HG02623 (cell line): ENCODE results near the gene VSNL1.

Source experiments
- ATAC-seq: cut with Tn5 transposase; IDR thresholded peaks from one replicate; pipeline ENCODE4 v1.9.1; 2021; ENCODE audit warnings: moderate library complexity; ENCODE audit not compliant: unreplicated experiment

Gene VSNL1

DNA sequence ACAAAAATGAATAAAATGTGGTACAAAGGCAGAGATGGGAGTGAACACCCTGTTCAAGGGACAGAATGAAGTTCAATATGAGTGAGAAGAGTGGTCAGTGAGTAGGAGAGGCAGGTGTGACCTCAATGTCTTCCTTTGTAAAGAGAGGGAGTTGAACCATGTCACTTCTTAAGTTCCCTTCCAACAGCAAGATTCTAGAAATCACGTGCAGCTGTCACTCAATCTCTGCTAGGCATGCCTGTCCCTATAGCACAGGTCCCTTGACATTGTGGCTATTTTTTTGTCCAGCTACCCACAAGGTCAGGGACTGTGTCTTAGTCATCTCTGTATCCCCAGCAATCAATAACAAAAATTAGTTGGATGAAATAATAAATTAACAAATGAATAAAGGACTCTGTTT, 66.9 kb downstream of the VSNL1 start:
- no peak for ATAC-seq

DNA sequence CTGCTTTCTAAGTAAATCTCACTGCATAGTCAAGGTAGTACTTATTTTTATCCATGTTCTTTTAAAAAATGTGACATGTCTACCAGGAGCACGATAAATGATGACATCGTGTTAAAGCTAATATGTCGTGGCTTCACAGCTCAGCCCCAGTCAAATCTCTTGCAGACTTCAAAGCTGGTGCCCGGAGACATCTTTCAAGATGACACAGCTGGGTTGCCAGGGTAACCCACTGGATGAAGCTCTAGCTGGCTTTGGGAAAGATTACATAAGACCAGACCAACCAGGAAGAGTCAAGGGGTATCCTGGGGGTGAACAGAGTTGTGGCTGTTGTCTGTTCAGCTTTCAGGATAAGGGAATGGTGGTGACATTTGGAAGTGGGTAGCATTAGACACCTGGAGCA, 67.8 kb downstream of the VSNL1 start:
- ATAC-seq = no peak

DNA sequence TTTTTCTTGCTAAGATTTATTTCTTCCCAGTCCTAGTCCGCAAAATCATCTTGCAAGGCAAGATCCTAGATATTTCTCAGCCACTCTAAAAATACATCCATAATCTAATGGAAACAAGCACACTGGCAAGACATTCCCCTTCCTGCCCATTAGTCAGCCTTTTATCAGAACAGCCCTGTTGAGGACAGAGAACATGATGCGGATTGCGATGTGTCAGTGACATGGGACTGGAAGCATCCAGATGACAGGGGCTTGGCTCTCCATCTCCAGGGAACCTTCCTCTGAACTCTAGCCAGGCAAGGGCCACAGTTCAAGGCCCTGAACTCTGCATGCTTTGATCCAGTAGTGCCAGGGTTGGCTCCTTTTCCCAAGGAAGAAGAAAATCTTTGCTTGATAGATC, 70.0 kb downstream of the VSNL1 start:
- no peak for ATAC-seq

DNA sequence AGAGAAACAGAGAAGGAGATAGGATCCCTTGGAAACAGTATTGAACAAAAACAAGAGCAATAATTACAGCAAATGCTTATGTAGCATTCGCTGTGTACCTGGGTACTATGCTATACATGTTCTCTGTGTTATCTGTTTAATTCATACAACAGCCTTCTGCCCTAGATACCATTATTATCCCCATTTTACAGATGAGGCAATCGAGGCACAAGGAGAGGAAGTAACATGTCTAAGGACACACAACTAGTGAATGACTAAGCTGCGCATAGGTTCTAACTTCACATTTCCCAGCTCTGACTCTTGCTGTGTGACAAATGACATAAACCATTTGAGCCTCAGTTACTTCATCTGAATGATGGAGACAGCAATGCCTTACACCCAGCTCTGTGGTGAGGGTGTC, 70.5 kb downstream of the VSNL1 start:
- ATAC-seq = no peak

DNA sequence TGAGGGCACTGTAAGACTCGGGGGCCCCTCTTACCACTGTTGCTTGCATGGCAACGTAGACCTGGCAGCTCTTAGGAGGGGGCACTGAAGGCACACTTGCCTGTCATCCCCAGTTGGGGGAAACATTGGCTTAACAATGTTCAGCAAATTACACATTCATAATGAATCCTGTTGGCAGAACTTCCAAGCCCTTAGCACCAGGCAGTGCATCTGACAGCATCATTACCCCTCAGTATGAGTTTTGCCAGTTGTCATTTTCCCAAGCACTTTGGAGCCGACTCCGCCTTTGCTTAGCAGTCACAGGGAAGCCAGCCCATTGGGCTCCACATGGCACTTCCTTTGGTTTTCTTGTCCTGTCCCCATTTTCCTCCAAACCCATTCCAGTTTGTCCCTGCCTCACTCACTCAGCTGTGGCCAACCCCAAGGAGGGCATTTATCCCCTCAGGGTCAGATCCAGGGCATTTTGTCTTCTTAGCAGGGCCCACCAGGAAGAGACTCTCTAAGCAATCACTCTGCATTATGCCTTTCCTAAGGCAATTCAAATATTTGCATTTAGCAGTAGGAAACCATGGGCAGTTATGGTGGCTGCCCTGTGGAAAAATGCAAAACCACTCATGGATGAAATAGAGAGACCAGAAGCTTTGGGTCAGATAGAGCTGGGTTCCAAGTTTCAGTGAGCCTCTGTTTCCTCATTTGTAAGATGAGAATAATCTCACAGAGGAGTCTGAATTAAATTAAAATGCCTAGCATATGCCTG, 73.9 kb downstream of the VSNL1 start:
- no peak for ATAC-seq

DNA sequence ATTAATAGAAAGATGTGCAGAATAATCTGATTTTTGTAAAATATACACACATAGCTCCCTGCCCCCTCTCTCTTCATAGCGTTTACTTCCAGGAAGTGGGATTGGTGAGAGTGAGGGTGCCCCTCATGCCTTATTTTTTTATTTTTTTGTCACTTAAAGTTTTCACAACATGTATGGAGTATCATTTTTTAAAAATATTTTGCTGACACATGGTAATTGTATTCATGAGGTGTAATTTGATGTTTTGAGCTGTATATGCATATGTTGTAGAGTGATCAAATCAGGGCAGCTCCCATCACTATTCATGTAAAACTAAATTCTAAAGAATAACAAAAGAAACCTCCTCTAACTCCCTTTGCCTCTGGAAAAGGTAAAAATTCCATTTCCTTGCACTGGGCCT, 74.7 kb downstream of the VSNL1 start:
- ATAC-seq = no peak

DNA sequence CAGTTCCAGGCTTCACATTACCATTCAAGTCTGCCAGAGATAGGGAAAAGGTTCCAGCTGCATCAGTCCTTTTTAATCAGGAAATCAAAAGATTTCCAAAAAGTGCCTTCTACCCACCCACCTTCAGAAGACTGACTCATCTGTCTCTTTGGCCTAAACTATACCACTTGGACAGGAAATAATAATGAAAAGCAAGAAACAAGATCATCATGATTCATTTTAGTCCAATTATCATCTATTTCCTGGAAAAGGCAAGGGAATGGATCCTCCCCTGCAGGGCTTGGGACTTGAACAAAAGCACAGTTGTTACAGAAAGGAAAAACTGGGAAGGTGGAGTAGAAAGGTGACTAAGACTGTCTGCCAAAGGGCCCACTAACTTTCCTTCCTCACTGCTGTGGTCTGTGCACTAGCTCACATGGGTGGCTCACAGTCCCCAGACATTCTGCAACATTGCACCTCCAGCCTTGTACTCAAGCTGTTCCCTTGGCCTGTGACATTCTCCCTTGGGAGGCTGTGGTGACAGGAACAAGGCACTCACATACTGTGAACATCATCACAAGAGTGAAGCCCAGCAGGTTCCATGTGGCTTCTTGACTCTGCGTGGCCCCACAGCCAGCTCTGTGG, 75.3 kb downstream of the VSNL1 start:
- no peak for ATAC-seq

DNA sequence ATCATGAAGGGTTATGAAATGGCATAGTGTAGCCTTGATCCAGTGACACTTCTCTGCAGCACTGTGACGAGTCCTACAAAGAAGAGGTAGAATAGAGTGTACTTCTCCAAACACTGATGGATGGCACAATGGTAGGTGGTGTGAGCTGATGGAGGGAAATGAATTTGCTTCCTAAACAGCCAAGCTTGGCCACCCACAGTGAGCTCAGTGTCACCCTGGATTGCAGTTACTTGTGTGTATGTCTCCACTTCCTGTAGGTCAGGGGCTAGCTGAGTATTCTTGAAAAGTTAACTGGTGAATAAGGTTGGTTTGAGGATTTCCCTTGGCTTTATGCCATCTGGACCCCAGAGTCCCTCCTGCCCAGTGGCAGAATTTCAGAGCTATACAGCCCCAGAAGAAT, 75.9 kb downstream of the VSNL1 start:
- no peak for ATAC-seq

DNA sequence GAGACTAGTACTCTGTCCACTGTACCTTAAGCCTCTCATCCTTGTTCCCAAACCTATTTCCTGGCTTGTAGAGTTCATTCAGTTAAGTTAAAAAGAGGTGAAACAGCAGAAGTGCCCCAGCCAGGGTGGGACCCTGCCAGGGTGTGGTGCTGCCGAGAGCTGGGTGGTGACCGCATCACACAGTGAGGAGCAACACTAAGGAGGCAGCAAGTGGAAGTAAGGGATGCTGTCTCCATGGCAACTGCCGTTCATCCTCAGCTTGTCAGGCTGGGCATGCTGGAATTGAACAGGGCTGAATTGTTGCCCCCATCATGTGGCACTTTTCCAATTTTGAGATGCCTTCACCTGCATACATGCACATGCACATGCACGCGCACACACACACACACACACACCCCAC, 77.0 kb downstream of the VSNL1 start:
- no peak for ATAC-seq

DNA sequence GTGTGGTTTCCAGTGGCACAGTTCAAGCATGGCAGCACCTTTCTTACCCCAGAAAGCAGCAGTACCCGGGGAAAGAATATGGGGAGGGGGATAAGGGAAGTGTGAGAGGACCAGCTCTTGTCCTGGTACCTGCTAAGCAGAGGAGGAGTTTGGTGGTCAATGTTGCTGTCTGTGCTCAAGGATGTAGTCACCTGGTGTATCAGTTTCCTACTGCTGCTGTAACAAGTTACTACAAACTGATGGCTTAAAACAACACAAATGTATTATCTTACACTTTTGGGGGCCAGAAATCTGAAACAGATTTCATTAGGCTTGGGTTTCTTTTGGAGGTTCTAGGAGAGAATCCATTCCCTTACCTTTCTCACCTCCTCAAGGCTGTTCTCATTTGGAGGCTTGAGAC, 77.5 kb downstream of the VSNL1 start:
- no peak for ATAC-seq

DNA sequence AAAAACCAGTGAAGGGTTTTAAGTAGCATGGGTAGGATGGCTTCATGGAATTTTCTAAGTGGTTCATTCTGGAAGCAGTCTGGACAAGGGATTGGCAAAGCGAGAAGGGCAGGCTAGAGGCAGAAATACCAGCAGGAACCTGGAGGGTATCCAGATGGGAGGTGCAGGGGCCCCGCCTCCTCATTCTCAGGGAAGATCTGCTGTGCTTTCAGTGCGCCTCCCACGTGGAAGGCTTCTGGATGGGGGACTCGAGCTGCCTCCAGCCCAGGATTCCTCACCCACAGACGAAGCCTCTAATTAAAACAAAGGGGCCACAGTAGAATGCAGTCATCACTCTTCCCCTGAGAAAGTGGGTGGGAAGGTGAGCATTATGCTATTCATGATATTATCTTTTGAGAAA, 79.8 kb downstream of the VSNL1 start:
- no peak for ATAC-seq

DNA sequence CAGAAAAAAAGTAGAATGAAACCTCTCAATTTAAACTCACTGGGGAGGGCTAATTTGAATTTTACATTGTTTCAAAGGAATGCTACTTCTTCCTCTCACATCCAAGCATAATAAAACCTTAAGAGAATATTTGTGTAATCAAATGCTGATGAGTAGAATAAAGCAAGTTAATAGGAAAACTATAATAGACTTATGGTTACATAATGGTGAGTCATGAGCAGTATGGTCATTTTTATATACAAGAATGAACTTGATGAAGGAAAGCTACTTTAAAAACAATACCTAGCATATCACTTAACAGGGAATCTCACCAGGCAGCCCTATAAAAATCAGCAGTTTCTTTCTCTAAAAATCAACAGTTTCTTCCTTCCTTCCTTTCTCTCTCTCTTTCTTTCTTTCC, 80.3 kb downstream of the VSNL1 start:
- no peak for ATAC-seq

DNA sequence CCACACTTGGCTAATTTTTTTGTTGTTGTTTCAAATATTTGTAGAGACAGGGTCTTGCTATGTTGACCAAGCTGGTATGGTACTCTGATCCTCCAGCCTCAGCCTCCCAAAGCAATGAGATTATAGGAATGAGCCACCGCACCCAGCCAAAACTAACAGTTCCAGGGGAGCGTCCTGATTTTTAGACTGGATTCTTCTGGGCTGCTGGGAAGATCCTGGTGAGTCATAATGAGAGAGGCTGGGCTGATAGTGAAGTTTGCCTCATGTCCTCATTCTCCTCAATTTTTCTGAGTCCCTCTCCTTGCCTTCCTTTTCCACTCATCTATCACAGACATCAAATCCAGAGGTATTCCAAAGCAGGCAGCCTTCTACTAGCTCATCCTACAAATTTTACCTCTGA, 81.3 kb downstream of the VSNL1 start:
- no peak for ATAC-seq

DNA sequence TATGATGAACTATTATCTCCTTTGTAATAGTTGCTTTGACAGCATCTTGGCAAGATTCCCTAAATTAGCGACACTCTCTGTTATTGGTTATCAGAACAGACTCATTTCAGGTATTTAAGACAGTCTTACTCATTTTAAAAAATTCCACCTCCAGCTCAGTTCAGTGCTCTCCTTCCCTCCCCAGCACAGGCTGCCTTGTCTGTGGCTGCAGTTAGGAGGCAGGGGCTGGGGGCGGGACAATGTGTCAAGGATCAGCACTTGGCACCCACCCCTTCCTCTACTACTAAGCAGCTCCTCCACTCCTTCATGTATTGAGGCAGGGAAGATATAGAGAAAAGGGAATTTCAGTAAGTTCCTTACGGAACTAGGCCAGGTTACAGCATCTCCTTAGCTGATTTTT, 85.0 kb downstream of the VSNL1 start:
- no peak for ATAC-seq

DNA sequence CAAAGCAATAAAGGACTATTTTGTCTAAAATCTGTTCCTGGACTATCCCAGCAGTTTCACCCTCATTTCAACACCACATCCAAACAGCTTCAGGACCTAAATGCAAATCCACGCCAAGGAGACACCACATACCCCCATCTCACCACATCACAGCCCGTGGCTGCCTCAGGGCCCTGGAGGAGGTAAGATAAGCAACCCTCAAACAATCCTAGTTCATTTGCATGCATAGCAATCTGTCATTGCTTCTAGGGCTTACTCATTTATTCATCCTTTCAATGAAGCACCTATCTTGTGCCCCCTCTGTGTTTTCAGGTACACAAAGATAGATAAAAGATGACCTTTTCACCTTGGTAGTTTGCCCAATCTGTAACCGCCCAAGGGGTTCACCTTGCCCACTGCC, 86.5 kb downstream of the VSNL1 start:
- no peak for ATAC-seq

DNA sequence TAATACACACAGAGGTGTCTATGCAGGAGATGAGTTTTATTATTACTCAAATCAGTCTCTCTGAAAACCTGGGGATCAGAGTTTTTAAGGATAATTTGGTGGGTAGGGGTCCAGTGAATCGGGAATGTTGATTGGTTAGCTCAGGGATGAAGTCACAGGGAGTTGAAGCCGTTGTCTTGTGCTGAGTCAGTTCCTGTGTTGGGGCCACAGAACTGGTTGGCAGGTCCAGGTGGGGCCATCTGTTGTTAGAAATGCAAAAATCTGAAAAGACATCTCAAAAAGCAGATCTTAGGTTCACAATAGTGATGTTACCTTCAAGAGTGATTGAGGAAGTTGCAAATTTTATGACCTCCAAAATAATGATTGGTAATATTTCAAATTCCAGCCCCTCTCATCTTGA, 86.9 kb downstream of the VSNL1 start:
- no peak for ATAC-seq

DNA sequence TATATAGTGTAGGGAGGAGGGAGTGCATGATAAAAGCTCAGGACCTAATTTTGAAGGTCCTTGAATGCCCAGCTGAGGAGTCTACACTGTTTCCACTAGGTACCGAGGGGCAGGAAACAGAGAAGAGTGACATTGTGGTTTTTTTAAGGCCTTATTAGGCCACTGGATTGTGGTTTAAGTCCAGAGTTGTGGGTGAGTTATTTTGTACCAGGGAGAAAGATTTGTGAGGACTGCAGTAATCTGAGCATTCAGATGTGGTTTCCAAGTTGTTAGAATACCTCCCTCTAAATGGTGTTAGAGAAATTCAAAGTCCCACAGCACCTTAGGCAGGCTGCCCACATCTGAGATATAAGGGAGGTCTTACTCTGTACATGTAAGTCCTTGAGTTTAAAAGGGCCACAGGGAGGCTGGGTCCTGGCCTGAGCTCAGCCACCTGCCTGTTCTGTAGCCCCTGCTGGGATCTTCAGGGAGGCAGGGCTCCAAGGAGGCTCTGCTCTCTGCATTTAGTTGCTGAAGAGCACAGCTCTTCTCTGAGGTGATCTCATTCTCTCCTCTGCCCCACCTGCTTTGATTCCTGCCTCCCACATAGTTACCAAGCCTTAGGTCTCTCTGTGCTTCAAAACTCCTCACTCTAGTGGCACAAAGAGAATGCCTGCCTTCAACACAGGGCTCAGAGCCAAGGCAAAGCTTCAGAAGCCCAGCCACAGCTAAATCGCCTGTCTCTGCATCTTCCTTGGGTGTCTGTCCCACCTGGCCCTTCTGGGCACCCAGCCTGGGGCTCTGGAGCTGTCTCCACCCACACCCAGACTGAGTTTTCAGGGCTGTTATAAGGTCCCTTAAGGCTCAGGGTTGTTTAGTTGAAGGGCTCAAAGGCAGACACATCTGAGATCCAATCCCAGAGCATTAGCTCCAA, 88.1 kb downstream of the VSNL1 start:
- ATAC-seq = peak; percentile 43

DNA sequence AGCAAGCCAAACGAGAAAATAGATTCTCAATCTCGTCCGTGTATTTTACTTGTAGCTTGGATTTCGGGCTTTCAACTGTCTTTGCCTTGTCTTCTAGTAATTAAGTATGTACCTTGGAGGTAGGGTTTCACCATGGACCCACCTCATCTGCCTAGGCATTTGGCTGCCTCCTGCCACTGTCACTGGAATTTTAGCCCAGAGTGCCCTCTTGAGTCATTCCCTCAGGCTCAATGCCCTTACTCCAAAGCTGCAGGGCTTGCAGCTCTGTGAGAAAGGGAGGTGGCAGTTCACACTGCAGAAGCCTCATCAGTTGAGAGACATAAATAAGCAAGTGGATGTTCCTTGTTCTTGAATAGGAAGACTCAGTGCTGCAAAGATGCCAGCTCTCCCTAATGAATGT, 89.6 kb downstream of the VSNL1 start:
- no peak for ATAC-seq

DNA sequence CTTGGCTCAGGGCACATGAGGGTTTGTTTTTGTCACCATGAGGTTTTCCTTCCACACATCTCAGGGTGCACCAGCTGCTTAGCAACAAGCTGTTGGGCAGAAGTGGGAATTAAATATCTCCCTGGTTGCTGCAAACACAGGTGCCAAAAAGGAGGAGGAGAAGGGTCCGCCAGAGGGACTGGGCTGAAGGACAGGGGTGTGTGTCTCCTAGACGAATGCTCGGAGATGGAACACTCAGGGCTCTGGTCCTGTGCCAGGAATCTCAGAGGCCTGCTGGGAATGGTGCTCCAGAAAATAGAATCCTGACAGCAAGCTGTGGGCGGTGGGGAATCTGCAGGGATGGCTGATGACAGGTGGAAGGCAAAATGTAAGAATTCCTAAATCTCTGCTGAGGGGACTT, 94.5 kb downstream of the VSNL1 start:
- ATAC-seq = no peak

DNA sequence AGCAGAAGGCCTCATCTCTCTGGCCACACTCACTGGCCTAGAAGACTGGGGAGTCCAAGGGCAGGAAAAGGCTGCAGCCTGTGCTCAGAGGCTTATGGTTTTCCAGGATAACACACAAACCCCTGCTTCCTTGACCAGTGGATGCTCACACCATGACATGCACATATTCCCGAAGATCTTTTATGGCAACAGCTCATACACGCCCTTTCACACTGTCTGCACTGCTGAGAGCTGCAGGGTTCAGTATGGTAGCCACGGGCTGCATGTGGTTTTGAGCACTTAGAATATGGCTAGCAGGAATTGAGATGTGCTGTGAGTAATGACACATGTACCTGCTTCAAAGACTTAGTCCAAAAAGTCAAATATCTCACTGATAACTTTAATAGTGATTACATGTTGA, 95.8 kb downstream of the VSNL1 start:
- ATAC-seq = no peak

DNA sequence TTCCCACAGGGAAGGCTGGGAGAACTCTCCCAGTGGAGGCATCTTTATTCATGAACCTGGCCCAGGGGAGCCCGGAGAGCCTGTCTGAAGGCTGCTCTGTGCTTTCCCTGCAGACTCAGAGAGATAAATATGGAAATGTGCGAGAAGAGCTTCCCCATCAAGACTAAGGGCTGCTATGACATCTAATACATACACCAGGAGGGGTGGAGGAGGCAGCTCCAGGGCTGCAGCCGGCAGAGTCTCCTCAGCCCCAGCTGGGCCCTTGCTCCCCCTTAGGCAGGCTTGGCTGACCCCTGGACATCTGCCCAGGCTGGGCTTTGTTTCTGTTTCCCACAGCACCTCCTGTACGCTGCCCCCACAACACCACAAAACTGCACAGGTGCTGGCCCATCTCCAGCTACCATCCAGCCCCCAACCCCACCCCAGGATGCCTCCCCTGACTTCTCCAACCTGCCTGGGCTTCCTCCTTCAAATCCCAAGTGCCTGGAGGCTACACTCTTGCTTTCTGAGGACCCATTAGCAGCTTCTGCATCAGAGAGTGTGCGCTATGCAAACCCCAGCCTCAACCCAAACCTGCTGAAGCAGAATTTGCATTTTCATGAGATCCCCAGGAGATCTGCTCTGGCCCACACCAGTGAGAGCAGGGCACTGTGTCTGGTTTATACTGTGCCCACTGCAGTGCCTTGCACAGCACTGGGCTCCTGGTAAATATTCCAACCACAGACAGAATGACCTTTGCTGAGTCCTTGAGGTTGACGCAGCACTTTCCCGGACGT, 96.8 kb downstream of the VSNL1 start:
- ATAC-seq = no peak
